GM13977 (cell line): ENCODE data around the gene RFX8.
"Not testable (repeated sequence)": the region's sequence is repeated elsewhere in the genome, so short reads cannot be mapped to it uniquely, and the experiment has no call there.

Source experiments
- DNase-seq: peaks from one replicate; pipeline ENCODE4 v3.0.0; 2012; ENCODE audit warnings: low spot score
- in situ Hi-C: fragments of 300-500 bp; cut with MboI; formaldehyde crosslinking; loops from one replicate; pipeline ENCODE4 v1.12.0; 2022; ENCODE audit warnings: low sequenced_read_pairs, low pct_unique_long_range_greater_than_20kb, mixed read lengths, inconsistent platforms; ENCODE audit not compliant: unreplicated experiment
- TF ChIP-seq, protein P1 (sequence below): IDR thresholded peaks from 2 replicates; pipeline ENCODE4 v1.5.1; 2012; ENCODE audit warnings: mild to moderate bottlenecking, control low read depth; ENCODE audit not compliant: insufficient read depth; ENCODE audit errors: extremely low read depth, missing control alignments

The RFX8 gene

DNA sequence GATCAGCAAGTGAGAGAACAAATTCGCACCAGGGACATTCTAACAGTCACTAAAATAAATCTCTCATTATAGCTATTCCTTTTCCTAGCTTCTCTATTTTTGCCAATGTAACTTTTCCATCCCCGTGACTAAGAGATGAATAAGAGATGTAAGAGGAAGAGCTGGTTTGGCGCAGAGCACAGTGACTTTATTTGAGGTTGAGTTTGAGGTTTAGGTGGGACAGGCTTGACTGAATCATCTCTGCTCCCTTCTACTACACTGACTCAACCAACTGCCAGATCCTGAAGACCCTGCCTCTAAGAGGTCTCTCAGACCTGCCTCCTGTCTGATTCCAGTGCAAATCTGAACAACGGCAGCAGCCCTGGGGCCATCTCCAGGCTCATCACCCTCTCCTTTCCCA lies 28.0 kb downstream of the RFX8 start:
- TF ChIP-seq, protein P1, sequence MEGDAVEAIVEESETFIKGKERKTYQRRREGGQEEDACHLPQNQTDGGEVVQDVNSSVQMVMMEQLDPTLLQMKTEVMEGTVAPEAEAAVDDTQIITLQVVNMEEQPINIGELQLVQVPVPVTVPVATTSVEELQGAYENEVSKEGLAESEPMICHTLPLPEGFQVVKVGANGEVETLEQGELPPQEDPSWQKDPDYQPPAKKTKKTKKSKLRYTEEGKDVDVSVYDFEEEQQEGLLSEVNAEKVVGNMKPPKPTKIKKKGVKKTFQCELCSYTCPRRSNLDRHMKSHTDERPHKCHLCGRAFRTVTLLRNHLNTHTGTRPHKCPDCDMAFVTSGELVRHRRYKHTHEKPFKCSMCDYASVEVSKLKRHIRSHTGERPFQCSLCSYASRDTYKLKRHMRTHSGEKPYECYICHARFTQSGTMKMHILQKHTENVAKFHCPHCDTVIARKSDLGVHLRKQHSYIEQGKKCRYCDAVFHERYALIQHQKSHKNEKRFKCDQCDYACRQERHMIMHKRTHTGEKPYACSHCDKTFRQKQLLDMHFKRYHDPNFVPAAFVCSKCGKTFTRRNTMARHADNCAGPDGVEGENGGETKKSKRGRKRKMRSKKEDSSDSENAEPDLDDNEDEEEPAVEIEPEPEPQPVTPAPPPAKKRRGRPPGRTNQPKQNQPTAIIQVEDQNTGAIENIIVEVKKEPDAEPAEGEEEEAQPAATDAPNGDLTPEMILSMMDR, result no peak
- in situ Hi-C loops, result no loop called here
- DNase-seq, result no peak

DNA sequence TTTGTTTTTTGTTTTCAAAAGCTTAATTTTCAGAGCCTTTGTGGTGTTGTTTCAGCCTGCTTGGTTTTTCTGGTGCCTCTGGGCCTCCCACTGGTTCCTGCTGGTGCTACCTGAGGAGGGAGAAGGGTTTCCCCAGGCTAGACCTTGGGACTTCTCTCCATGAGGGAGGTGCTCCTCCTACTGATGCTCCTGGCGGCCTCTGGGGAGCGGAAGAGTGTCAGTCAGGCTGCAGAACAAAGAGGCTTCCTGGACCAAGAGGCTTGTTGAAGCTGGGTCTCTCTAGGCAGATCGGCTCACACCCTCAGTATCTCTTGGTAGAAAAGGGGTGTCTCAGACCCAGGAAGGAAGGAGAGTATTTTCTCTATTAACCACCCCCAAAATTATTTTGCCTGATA lies 32.2 kb downstream of the RFX8 start:
- TF ChIP-seq, protein P1, result no peak
- in situ Hi-C loops, result no loop called here
- DNase-seq, result no peak

DNA sequence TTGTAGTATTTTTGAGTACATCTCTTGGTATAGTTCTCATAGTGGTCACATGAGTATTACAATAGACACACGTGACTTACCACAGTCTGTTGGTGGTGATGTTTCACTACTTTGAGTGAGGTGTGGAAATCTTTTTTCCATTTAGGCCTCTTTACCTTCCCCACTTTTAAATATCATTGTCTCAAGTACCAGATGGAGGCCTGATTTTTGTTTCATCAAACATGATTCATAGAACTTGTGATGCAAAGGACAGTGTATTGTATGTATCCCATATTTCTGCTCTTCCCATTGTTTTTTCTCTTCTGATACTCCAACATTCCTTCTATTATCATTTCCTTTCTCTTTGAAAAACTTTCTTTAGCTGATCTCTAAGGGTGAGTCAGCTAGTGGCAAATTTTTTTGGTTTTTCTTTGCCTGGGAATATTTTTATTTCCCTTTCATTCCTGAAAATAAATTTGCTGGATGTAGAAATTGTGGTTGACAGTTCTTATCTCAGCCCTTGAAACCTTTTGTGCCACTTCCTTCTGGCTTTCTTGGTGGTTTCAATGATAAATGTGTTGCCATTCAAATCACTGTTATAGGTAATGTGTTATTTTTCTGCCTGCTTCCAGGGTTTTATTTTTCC lies 32.8 kb downstream of the RFX8 start:
- no peak for DNase-seq
- in situ Hi-C loops, result no loop called here
- TF ChIP-seq, protein P1, result no peak

DNA sequence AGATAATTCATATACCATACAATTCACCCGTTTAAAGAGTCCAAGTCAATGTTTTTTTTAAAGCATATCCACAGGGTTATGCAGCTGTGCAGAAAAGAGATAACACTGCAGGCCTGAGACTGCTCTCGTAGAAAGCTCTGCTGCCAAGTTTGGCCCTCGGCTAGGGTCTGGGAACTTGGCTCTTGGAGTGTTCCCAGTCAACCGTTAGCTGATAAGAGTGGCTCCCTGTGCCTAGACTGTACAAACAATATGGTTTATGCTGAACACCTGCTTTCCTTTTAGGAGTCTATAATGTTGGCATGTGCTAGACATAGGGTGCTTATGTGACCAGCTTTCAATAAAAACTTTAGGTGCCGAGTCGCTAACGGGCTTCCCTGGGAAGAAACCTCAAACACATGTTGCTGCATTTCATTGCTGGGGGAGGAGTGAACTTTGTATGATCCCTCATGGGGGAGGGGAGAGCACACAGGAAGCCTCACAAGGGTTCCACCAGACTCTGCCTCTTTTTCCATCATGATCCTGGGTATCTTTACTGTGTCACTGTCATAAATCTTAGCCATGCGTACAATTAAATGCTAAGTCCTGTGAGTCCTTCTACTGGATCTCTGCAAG lies 34.7 kb downstream of the RFX8 start:
- DNase-seq, result no peak
- in situ Hi-C loops, result no loop called here
- TF ChIP-seq, protein P1, result no peak

DNA sequence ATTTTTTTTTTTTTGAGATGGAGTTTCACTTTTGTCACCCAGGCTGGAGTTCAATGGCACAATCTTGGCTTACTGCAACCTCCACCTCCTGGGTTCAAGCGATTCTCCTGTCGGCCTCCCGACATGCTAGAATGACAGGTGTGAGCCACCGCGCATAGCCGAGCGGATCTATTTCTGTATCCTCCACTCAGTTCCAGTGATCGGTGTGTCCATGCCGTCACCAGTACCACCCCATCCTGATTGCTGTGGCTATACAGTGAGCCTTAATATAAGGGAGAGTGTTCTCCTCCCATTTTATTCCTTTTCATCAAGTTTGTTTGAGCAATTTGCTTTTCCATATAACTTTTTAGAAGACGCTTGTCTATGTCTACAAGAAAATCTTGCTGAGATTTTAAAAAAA lies 35.2 kb downstream of the RFX8 start:
- in situ Hi-C loops, result no loop called here
- no peak for DNase-seq
- TF ChIP-seq, protein P1, result no peak

DNA sequence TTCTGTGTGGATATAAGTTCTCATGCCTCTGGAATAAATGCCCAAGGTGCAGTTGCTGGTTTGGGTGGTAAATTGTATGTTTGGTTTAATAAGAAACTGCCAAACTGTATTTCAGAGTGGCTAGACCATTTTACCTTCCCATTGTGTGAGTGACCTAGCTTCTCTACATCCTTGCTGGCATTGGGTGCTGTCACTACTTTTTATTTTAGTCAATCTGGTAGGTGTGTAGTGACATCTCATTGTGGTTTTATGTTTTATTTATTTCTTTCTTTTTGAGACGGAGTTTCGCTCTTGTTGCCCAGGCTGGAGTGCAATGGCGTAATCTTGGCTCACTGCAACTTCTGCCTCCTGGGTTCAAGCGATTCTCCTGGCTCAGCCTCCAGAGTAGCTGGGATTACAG lies 36.4 kb downstream of the RFX8 start:
- DNase-seq, in situ Hi-C loops: not testable (repeated sequence)

DNA sequence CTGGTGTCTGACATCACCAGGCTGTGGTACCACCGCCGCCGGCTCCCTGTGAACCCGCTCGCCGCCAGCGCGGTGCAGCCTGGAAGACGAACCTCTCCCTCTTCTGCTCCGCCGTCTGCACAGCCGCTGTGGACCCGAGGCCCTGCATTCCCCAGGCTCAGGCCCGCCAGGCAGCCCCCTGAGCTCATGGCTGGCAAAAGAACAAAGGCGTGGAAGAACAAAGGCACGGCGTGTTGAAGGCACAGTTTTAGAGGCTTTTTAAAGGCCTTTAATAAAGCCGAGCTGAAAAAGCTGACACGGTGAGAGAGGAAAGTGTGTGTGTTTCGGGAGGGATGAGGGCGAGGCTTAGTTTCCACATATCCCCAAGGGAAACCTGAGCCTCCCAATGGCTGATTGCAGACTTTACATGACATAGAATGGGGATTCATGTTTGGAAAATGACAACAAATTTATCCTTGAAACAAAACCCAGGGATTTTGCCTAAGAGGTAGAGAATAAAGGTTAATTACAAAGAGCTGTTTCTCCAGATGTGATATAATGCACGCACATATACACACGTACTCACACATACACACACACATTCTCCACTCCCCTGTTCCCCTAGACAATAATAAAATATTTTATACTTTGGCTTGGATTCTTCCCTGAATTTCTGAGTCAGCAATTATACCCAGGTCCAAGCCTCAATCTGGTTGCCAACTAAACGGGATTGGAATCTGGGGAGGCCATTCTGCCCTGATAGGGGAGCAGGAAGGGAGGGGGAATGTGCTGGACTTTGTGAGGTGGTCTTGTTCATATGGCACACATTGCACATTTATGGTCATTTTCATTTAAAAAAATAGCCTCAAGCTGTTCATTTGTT lies 39.7 kb downstream of the RFX8 start:
- no peak for DNase-seq
- in situ Hi-C loops, result no loop called here
- TF ChIP-seq, protein P1, result no peak
